ENCODE data around the gene TERF2IP.

The TERF2IP gene

GRCh38 chr16:75647492-75648264 is at the start of gene TERF2IP, which contains the start of gene KARS1:
Gene TERF2IP (plus strand): TSS chr16:75647773. CDS start chr16:75647883, 110 bp downstream.
Gene KARS1 (minus strand): TSS chr16:75647665. CDS start chr16:75647639, 26 bp downstream.
- DNase-seq (ENCODE audit: low spot score): peak; percentile 95

- no peak for DNase-seq (ENCODE audit: low spot score)
Measured at GRCh38 chr16:75599452-75600277, 47.9 kb upstream of the TERF2IP start.

GRCh38 chr16:75603241-75603640 is 44.3 kb upstream of the TERF2IP start:
- no peak for DNase-seq (ENCODE audit: low spot score)

GRCh38 chr16:75606507-75606906 is 41.1 kb upstream of the TERF2IP start:
- DNase-seq (ENCODE audit: low spot score): no peak

GRCh38 chr16:75614066-75614897 is 33.3 kb upstream of the TERF2IP start:
- peak; percentile 67 for DNase-seq (ENCODE audit: low spot score)

GRCh38 chr16:75615619-75616018 is 32.0 kb upstream of the TERF2IP start:
- DNase-seq (ENCODE audit: low spot score): no peak

- DNase-seq (ENCODE audit: low spot score): no peak
Measured at GRCh38 chr16:75616521-75617010, 31.0 kb upstream of the TERF2IP start.

- DNase-seq (ENCODE audit: low spot score): no peak
Measured at GRCh38 chr16:75617121-75617520, 30.5 kb upstream of the TERF2IP start.

- DNase-seq (ENCODE audit: low spot score): no peak
Measured at GRCh38 chr16:75618780-75619179, 28.8 kb upstream of the TERF2IP start.

- no peak for DNase-seq (ENCODE audit: low spot score)
Measured at GRCh38 chr16:75620326-75621169, 27.0 kb upstream of the TERF2IP start.

- DNase-seq (ENCODE audit: low spot score): peak; percentile 28
Measured at GRCh38 chr16:75621170-75621477, 26.4 kb upstream of the TERF2IP start.

GRCh38 chr16:75622761-75623605 is 24.6 kb upstream of the TERF2IP start, which contains the start of gene ADAT1:
Gene ADAT1 (minus strand): TSS chr16:75623281. CDS start chr16:75620799, 2,482 bp downstream.
- peak; percentile 97 for DNase-seq (ENCODE audit: low spot score)

GRCh38 chr16:75624921-75625334 is 22.6 kb upstream of the TERF2IP start:
- DNase-seq (ENCODE audit: low spot score): no peak

GRCh38 chr16:75626806-75627205 is 20.8 kb upstream of the TERF2IP start:
- DNase-seq (ENCODE audit: low spot score): no peak

GRCh38 chr16:75627851-75628250 is 19.7 kb upstream of the TERF2IP start:
- no peak for DNase-seq (ENCODE audit: low spot score)

GRCh38 chr16:75628351-75628750 is 19.2 kb upstream of the TERF2IP start:
- no peak for DNase-seq (ENCODE audit: low spot score)

GRCh38 chr16:75629132-75629531 is 18.4 kb upstream of the TERF2IP start:
- DNase-seq (ENCODE audit: low spot score): no peak

- no peak for DNase-seq (ENCODE audit: low spot score)
Measured at GRCh38 chr16:75630052-75630451, 17.5 kb upstream of the TERF2IP start.

GRCh38 chr16:75632857-75633256 is 14.7 kb upstream of the TERF2IP start:
- DNase-seq (ENCODE audit: low spot score): no peak

GRCh38 chr16:75635036-75635435 is 12.5 kb upstream of the TERF2IP start:
- DNase-seq (ENCODE audit: low spot score): no peak

Measured in kidney tubule cell (primary cell).